GM12865 (cell line): Measurements from ENCODE around the gene TM7SF2.
A peak's percentile ranks its signal among the peaks of the same experiment; 100 is the strongest.

Source experiments
- DNase-seq: peaks from one replicate; pipeline ENCODE4 v3.0.0; 2010; ENCODE audit warnings: low read depth
- H3K4me3 ChIP-seq: 2 replicates; pipeline ENCODE4 v1.5.1; 2011; ENCODE audit warnings: mild to moderate bottlenecking, low read depth, low read length, control low read depth
- TF ChIP-seq, protein P1 (sequence below): IDR thresholded peaks from 2 replicates; pipeline ENCODE4 v1.5.1; 2011; ENCODE audit warnings: low read length, control low read depth, low read depth, inconsistent platforms; ENCODE audit not compliant: insufficient read depth; ENCODE audit errors: missing control alignments

Gene TM7SF2

DNA sequence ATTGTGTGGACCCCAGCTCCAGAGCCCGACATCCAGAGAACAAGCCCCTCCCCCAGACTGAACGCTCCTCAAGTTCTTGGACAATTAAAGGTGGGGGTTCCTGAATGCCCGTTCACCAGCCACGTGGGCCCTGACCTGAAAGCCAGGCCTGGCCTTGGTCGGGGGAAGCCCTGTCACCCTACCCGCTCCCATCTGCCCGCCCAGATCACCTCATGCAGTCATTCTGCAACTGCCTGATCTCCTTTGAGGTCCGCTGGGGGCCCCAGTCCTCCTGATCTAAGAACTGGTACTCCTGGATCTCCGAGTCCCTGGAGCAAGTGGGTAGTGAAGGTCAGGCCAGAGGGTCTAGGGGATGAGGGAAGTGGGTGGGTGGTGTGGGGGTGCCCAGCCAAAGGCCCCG lies 44.2 kb upstream of the TM7SF2 start:
- TF ChIP-seq, protein P1, sequence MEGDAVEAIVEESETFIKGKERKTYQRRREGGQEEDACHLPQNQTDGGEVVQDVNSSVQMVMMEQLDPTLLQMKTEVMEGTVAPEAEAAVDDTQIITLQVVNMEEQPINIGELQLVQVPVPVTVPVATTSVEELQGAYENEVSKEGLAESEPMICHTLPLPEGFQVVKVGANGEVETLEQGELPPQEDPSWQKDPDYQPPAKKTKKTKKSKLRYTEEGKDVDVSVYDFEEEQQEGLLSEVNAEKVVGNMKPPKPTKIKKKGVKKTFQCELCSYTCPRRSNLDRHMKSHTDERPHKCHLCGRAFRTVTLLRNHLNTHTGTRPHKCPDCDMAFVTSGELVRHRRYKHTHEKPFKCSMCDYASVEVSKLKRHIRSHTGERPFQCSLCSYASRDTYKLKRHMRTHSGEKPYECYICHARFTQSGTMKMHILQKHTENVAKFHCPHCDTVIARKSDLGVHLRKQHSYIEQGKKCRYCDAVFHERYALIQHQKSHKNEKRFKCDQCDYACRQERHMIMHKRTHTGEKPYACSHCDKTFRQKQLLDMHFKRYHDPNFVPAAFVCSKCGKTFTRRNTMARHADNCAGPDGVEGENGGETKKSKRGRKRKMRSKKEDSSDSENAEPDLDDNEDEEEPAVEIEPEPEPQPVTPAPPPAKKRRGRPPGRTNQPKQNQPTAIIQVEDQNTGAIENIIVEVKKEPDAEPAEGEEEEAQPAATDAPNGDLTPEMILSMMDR, result no peak
- H3K4me3 ChIP-seq, result no peak overlapping the region

DNA sequence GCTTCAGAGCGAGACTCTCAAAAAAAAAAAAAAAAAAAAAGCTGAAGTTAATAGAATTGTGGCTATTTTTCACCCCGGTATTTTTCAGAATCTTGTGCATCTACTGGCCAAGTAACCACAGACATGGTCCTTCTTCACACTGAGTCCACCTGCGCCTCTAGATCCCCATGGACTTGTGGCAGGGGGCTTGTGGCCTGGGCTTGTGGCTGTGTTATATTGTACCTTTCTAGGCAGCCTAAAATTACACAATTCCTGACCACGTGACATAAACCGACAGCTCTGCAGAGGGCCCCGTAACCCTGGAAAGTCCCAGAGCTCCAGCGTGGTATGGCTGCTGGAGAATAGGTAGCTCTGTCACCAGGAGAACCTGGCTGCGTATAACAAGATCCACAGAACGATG lies 42.5 kb upstream of the TM7SF2 start:
- no peak overlapping the region for H3K4me3 ChIP-seq
- peak; percentile 34 for DNase-seq
- TF ChIP-seq, protein P1, result no peak

More for the DNA sequence above, 44.2 kb upstream of the TM7SF2 start:
- peak; percentile 70 for DNase-seq

DNA sequence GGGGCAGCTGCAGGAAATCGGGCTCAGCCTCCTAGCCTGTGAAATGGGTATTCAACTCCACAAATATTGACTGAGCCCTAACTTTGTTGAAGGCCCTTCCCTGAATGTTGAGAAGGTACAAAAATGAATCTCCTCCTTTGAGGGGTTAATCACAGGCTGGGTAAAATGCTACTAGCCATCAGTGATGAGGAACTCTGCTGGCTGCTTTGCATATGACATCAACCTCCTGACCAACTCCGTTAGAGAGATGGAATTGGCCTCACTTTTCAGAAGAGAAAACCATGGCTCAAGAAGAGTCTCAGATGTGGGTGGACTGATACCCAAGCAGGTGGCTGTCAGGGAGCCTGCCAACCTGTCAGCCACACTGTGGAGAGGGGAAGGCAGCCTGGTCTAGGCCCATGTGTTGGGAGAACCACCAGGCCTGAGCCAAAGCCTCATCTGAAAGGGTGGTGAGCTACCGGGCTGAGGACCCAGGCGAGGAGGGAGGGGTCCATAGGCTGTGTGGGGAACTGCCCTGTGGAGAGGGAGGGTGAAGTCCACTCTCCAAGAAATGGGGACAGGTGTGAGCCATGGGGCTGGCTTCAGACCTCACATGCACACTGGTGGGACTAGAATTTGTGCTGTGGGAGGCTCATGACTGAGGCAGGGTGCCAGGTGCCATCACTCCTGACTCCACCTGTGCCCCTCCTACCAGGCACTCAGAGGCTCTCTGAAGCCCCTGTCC lies 39.6 kb upstream of the TM7SF2 start:
- peak; percentile 38 for DNase-seq
- TF ChIP-seq, protein P1, result no peak
- no peak overlapping the region for H3K4me3 ChIP-seq

DNA sequence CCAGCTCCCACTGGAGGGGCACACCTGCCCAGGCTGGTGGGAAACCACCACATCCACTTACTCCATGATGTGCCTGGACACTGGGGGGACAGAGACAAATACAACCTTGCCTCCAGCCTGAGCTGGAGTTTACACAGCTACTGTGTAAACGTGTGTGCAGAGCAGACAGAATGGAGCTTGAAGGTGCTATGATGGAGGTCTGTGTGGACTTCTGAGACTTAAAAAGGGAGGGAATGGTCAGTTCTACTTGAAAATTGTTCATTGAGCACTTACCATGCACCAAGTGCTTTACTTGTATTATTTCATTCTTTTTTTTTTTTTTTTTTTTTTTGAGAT lies 39.1 kb upstream of the TM7SF2 start:
- TF ChIP-seq, protein P1, result no peak
- DNase-seq, result no peak
- no peak overlapping the region for H3K4me3 ChIP-seq

DNA sequence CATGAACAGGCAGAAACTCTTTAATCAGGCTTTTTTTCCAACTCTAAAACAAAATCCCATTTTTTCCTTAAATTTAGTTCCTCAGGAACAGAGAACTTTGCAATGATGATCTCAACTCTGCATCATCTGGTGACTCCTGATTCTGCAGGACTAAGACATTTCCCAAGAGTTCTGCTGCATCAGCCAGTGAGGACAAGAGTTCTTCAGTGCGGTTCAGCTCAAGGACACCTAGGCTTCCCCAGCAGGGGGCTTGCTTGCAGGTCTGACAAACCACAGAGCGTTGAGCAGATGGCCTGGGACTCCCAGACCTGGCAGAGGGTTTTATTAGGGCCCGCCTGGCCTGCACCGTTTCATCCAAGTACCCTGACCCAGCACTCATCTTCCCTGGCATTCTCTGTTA lies 34.2 kb upstream of the TM7SF2 start:
- TF ChIP-seq, protein P1, result no peak
- no peak for DNase-seq

DNA sequence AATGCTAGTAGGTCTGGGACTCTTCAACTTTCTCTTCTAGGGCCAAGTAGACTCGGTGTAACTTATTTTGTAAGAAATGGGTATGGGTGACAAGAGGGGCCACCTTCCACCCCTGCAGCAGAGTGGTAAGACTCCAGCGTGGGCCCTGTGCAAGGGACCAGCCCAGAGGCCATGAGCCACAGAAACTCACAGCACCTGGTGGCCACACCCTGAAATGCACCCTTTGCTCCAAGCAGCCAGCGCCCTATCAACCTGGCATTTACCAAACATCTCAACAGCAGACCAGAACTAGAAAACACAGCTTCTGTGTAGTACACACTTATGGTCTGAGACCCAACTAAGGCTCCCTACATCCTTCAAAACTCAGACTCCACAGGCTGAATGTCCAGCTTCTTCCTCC lies 33.5 kb upstream of the TM7SF2 start:
- TF ChIP-seq, protein P1, result peak; percentile 85
- H3K4me3 ChIP-seq, result peak overlapping the region; percentile 30
- DNase-seq, result peak; percentile 84

More for the DNA sequence above, 34.2 kb upstream of the TM7SF2 start:
- no peak overlapping the region for H3K4me3 ChIP-seq

DNA sequence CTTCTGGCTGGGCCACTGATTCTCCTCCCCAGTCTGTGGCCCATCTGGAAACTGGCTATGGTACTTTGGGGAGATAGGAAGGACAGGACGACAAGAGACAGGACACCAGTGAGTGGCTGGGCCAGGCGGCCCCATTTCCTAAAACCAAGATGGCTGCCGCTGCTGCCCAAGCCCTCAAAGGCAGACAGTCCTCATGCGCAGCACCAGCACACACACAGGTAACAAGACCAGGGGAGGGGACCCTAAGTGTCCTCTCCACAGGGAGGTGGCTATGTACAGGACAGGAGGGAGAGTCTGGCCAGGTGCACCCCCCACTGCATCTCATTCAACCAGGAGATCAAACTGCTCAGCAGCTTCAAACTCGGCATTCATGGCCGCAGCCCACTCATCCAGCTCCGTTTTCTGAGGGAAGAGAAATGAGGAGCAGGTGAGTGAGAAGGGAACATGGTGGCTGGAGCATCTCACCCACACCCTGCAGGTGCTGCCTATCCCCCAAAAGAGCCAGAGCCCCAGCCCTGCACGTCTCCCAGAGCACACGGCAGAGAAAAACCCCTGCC lies 32.8 kb upstream of the TM7SF2 start:
- TF ChIP-seq, protein P1, result no peak
- DNase-seq, result no peak
- H3K4me3 ChIP-seq, result peak overlapping the region; percentile 30
